Ascending aorta (tissue), 2 donors: Measurements from ENCODE around the gene BANF1. TPM values are rescaled to one million over a fixed set of nuclear protein-coding genes. Genes with fewer than 3 reads are reported as not detected.

Source experiments
- DNase-seq, 2 donors: peaks; one replicate each; pipeline ENCODE4 v3.0.0-alpha.2; 2019; ENCODE audit warnings: low spot score in 2 of 2
- H3K27ac ChIP-seq, 2 donors: fragments of 200-600 bp; sonication (generic); one replicate each; pipeline ENCODE4 v1.5.1; 2016 to 2017; ENCODE audit warnings: mild to moderate bottlenecking in 1 of 2
- H3K27me3 ChIP-seq: fragments of 200-600 bp; sonication (generic); one replicate; pipeline ENCODE4 v1.5.1; 2017
- H3K36me3 ChIP-seq, 2 donors: fragments of 200-600 bp; sonication (generic); one replicate each; pipeline ENCODE4 v1.5.1; 2016
- H3K4me1 ChIP-seq, 2 donors: fragments of 200-600 bp; sonication (generic); one replicate each; pipeline ENCODE4 v1.5.1; 2016 to 2017; ENCODE audit warnings: mild to moderate bottlenecking in 1 of 2
- H3K4me3 ChIP-seq, 2 donors: fragments of 200-600 bp; sonication (generic); one replicate each; pipeline ENCODE4 v1.5.1; 2016 to 2017; ENCODE audit warnings: mild to moderate bottlenecking in 1 of 2
- H3K9me3 ChIP-seq, 2 donors: fragments of 200-600 bp; sonication (generic); one replicate each; pipeline ENCODE4 v1.5.1; 2016
- intact Hi-C: fragments of 100-400 bp; cut with DNase I; formaldehyde crosslinking; loops from one replicate; pipeline ENCODE4 v1.15.1; 2023
- total RNA-seq: library from RNA; depleted of rRNA; stranded (reverse); fragments of >200 nt; gene quantifications from one replicate; pipeline ENCODE4 v1.1.0, GENCODE V29; 2016
- TF ChIP-seq, protein P1 (sequence below), 3 experiments: fragments of 200-600 bp in 2 of 3; fragments of 450-650 bp in 1 of 3; sonication (generic) in 2 of 3; IDR thresholded peaks; one replicate each; pipeline ENCODE4 v1.5.1; 2016 to 2019; ENCODE audit warnings: antibody characterized with exemption in 3 of 3, mild to moderate bottlenecking in 1 of 3, moderate library complexity in 1 of 3

The BANF1 gene
- total RNA-seq, 1 donor from 2014 or later = 11.7 TPM

DNA sequence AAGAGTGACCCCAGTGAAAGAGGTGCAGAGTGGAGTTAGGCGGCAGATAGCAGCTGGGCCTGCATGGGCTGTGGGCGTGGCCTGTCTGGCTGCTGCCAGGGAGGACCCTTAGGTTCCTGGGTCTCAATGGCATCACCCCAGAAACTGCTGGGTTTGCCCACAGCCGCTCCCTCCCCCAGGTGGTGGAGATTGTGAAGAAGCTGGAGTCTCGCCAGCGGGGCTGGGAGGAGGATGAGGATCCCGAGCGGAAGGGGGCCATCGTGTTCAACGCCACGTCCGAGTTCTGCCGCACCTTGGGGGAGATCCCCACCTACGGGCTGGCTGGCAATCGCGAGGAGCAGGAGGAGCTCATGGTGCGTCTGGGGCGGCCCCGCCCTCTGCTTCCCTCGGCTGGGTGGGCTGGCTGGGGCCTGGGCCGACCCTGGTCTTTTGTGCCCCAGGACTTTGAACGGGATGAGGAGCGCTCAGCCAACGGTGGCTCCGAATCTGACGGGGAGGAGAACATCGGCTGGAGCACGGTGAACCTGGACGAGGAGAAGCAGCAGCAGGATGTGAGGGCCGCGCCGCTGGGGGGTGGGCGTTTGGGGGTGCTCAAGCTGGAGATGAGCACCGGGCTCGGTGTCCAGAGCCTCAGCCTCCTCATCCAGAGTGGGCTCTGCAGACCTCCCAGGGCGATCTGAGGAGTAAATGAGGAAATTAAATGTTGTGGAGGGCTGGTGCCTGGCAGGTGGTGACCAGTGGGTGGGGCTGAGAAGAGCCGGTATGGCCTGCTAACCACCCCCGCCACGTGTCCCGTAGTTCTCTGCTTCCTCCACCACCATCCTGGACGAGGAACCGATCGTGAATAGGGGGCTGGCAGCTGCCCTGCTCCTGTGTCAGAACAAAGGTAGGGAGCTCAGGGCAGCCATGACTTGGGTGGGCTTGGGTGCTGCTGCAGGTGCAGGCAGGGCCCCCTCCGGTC, 25.8 kb upstream of the BANF1 start:
- TF ChIP-seq, protein P1, sequence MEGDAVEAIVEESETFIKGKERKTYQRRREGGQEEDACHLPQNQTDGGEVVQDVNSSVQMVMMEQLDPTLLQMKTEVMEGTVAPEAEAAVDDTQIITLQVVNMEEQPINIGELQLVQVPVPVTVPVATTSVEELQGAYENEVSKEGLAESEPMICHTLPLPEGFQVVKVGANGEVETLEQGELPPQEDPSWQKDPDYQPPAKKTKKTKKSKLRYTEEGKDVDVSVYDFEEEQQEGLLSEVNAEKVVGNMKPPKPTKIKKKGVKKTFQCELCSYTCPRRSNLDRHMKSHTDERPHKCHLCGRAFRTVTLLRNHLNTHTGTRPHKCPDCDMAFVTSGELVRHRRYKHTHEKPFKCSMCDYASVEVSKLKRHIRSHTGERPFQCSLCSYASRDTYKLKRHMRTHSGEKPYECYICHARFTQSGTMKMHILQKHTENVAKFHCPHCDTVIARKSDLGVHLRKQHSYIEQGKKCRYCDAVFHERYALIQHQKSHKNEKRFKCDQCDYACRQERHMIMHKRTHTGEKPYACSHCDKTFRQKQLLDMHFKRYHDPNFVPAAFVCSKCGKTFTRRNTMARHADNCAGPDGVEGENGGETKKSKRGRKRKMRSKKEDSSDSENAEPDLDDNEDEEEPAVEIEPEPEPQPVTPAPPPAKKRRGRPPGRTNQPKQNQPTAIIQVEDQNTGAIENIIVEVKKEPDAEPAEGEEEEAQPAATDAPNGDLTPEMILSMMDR (IDR thresholded peaks at IDR 0.05) = no peak
- no peaks in the 10 kb centered on the region for H3K27me3 ChIP-seq
- H3K27ac ChIP-seq = no peak overlapping the region
- no peaks in the 10 kb centered on the region for H3K4me1 ChIP-seq
- H3K36me3 ChIP-seq = peaks cover 39 to 52% of the 10 kb centered on the region in 2 donors
- DNase-seq = no peak
- no peaks in the 10 kb centered on the region for H3K9me3 ChIP-seq
- H3K4me3 ChIP-seq = no peak overlapping the region
- intact Hi-C loops = no loop called here

DNA sequence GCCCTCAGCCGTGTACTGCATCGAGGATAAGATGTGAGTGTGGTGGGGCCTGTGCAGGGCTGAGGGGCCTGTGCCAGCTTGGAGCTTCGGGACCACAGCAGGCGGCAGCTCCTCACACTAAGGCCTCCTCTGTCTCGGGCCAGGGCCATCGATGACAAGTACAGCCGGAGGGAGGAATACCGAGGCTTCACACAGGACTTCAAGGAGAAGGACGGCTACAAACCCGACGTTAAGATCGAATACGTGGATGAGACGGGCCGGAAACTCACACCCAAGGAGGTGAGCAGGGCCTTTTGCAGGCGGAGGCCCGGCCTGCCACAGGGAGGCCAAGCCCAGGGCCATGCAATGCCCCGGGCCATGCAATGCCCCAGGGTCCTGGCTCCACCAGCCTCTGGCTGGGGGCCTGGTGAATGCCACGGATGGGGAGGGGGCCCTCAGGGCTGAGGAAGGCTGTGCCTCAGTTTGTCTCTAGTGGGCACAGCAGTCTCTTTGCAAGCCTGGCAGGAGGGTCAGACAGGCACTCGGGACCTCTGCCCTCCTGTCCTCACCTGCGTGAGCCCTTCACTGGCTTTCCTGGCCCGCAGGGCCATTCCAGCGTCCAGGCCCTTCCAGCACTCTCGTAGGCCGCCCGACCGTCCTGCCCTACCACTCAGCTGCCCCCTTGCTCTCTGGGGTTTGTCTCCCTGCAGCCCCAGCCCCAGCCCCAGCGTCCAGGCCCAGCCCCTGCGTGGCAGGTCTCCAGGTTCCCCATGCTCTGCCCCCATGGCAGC, 24.5 kb upstream of the BANF1 start:
- Histone ChIP-seq H3K4me1 (no peaks in the 10 kb centered on the region), H3K36me3 (peaks cover 39 to 52% of the 10 kb centered on the region in 2 donors), H3K27me3 (no peaks in the 10 kb centered on the region), H3K9me3 (no peaks in the 10 kb centered on the region), H3K27ac (no peak overlapping the region), H3K4me3 (no peak overlapping the region)
- TF ChIP-seq, protein P1 (IDR thresholded peaks at IDR 0.05) = no peak
- no peak for DNase-seq
- intact Hi-C loops = no loop called here

DNA sequence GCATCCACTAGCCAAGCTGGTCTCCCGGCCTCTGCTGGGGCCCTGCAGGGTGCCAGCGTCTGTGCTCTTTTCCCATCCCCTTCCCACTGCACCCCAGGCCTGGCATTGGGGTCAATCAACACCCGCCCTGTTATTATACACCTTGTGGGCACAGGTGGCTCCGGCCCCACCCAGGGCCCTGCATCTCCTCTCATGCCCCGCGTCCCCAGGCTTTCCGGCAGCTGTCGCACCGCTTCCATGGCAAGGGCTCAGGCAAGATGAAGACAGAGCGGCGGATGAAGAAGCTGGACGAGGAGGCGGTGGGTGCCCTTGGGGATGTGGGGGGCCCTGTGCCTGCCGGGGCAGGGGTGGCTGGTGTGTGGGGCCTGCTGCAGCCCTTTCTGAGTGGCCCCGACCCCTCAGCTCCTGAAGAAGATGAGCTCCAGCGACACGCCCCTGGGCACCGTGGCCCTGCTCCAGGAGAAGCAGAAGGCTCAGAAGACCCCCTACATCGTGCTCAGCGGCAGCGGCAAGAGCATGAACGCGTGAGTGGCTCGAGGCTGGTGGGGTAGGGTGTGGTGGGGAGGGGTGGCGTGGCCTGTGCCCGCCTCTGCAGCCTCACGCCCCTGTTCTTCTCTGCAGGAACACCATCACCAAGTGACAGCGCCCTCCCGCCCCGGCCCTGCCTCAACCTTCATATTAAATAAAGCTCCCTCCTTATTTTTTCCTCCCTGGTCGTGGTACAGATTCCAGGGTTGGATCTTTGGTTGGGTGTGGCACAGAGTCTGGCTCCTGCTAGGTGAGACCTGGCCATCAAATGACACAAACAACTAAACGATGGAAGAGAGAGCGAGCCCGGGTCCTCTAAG, 23.7 kb upstream of the BANF1 start:
- DNase-seq = no peak
- Histone ChIP-seq H3K27ac (no peak overlapping the region), H3K4me1 (no peaks in the 10 kb centered on the region), H3K27me3 (no peaks in the 10 kb centered on the region), H3K36me3 (peaks cover 35 to 45% of the 10 kb centered on the region in 2 donors), H3K4me3 (no peak overlapping the region), H3K9me3 (no peaks in the 10 kb centered on the region)
- TF ChIP-seq, protein P1 (IDR thresholded peaks at IDR 0.05) = no peak
- intact Hi-C loops = no loop called here

DNA sequence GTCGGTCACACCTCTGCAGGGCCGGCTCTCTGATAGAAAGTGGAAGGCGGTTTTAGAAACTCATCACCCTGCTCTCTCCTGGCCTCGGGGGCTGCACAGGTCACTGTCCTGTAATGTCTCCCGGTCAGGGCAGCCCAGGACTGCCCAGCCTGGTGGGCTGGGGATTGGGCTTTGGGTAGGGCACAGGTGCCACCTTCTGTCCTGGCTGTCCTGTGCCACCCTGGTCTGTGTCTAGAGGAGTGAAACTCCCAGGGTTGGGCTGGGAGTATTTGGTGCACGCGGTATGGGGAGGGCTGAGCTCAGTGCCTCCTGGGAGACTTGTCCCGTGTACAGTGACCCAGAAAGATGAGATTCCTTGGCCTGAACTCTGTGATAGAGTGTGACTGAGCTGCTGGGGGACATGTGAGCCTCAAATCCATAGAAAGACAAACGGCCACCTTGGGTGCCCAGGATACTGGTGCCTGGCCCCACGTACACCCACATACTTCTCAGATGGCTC, 23.0 kb upstream of the BANF1 start:
- Histone ChIP-seq H3K4me3 (no peak overlapping the region), H3K9me3 (no peaks in the 10 kb centered on the region), H3K27me3 (no peaks in the 10 kb centered on the region), H3K36me3 (peaks cover 32 to 44% of the 10 kb centered on the region in 2 donors), H3K4me1 (no peaks in the 10 kb centered on the region), H3K27ac (no peak overlapping the region)
- DNase-seq = no peak
- intact Hi-C loops = no loop called here
- TF ChIP-seq, protein P1 (IDR thresholded peaks at IDR 0.05) = no peak

DNA sequence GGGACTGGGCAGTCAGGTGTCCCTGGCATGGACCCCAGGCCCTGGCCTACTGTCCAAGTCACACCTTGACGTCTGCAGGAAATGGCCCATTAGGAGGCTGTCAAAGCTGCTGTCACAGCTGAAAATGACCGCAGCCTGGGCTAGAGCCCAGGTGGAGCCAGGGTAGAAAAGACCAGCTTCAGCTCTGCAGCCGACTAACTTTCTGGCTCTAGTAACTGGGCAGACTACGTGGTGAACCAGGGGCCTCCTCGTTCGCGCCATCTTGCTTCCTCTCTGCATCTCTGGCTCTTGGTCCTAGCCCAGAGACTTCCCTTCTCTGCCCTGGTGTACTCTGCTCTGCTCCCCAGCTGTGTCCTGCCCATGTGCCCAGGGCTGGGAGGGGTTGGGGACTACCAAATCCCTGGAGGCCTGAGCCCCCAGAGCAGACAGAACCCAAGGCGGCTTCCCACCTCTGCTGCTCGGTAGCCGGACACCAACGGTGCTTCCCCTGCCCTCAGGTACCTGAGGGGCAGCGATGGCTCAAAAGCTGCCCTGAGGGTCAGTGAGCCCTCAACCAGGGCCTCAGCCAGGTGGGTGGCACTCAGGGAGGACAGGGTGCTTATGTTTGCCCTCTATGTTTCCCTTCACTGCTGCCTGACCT, 21.1 kb upstream of the BANF1 start:
- H3K36me3 ChIP-seq = peaks cover 31 to 40% of the 10 kb centered on the region in 2 donors
- no peak overlapping the region for H3K4me3 ChIP-seq
- H3K9me3 ChIP-seq = no peaks in the 10 kb centered on the region
- no peak for DNase-seq
- H3K27ac ChIP-seq = no peak overlapping the region
- intact Hi-C loops = no loop called here
- H3K4me1 ChIP-seq = no peaks in the 10 kb centered on the region
- TF ChIP-seq, protein P1 (IDR thresholded peaks at IDR 0.05) = no peak
- no peaks in the 10 kb centered on the region for H3K27me3 ChIP-seq
